HG03565 (cell line): ENCODE data around the gene STUM.

ENCODE experiments used
- ATAC-seq: cut with Tn5 transposase; IDR thresholded peaks from one replicate; pipeline ENCODE4 v1.9.1; 2021; ENCODE audit warnings: mild to moderate bottlenecking, moderate library complexity; ENCODE audit not compliant: unreplicated experiment

Gene STUM

GRCh38 chr1:226558036-226558650, 9.6 kb downstream of the STUM start:
- no peak for ATAC-seq

GRCh38 chr1:226560243-226560642, 11.7 kb downstream of the STUM start:
- ATAC-seq: no peak

- ATAC-seq: no peak
These were observed 14.4 kb downstream of the STUM start for GRCh38 chr1:226562989-226563388.

GRCh38 chr1:226563666-226564065, 15.1 kb downstream of the STUM start:
- ATAC-seq: no peak

GRCh38 chr1:226565476-226565875, 16.9 kb downstream of the STUM start:
- no peak for ATAC-seq

GRCh38 chr1:226566234-226566633, 17.7 kb downstream of the STUM start:
- ATAC-seq: no peak

GRCh38 chr1:226566760-226567159, 18.2 kb downstream of the STUM start:
- ATAC-seq: no peak

- no peak for ATAC-seq
These were observed 19.7 kb downstream of the STUM start for GRCh38 chr1:226568077-226568831.

- ATAC-seq: no peak
These were observed 20.6 kb downstream of the STUM start for GRCh38 chr1:226568975-226569741.

GRCh38 chr1:226569879-226570547, 21.4 kb downstream of the STUM start:
- no peak for ATAC-seq

- ATAC-seq: no peak
These were observed 23.3 kb downstream of the STUM start for GRCh38 chr1:226571893-226572292.

GRCh38 chr1:226572325-226572726, 23.8 kb downstream of the STUM start:
- no peak for ATAC-seq

GRCh38 chr1:226574044-226574443, 25.5 kb downstream of the STUM start:
- ATAC-seq: no peak

GRCh38 chr1:226574591-226575435, 26.2 kb downstream of the STUM start:
- no peak for ATAC-seq

GRCh38 chr1:226575436-226575720, 26.8 kb downstream of the STUM start:
- ATAC-seq: no peak

GRCh38 chr1:226575739-226576378, 27.3 kb downstream of the STUM start:
- no peak for ATAC-seq

GRCh38 chr1:226576601-226577000, 28.0 kb downstream of the STUM start:
- ATAC-seq: no peak

GRCh38 chr1:226577401-226578180, 29.0 kb downstream of the STUM start:
- no peak for ATAC-seq

- ATAC-seq: no peak
These were observed 30.5 kb downstream of the STUM start for GRCh38 chr1:226578946-226579578.
